GM20000 (cell line): ENCODE results near the gene DNAJC5.
"Not testable (repeated sequence)": the region's sequence is repeated elsewhere in the genome, so short reads cannot be mapped to it uniquely, and the experiment has no call there.

ENCODE experiments used
- DNase-seq: peaks from one replicate; pipeline ENCODE4 v3.0.0; 2012; ENCODE audit warnings: low spot score
- TF ChIP-seq, protein P1 (sequence below): IDR thresholded peaks from 2 replicates; pipeline ENCODE4 v1.5.1; 2012; ENCODE audit warnings: mild to moderate bottlenecking, control low read depth; ENCODE audit errors: extremely low read depth, missing control alignments

The DNAJC5 gene

GRCh38 chr20:63958471-63958870, 63.5 kb downstream of the DNAJC5 start:
- no peak for DNase-seq
- TF ChIP-seq, protein P1, sequence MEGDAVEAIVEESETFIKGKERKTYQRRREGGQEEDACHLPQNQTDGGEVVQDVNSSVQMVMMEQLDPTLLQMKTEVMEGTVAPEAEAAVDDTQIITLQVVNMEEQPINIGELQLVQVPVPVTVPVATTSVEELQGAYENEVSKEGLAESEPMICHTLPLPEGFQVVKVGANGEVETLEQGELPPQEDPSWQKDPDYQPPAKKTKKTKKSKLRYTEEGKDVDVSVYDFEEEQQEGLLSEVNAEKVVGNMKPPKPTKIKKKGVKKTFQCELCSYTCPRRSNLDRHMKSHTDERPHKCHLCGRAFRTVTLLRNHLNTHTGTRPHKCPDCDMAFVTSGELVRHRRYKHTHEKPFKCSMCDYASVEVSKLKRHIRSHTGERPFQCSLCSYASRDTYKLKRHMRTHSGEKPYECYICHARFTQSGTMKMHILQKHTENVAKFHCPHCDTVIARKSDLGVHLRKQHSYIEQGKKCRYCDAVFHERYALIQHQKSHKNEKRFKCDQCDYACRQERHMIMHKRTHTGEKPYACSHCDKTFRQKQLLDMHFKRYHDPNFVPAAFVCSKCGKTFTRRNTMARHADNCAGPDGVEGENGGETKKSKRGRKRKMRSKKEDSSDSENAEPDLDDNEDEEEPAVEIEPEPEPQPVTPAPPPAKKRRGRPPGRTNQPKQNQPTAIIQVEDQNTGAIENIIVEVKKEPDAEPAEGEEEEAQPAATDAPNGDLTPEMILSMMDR = no peak

GRCh38 chr20:63958964-63959698, 64.2 kb downstream of the DNAJC5 start:
- TF ChIP-seq, protein P1 = no peak
- no peak for DNase-seq

DNA sequence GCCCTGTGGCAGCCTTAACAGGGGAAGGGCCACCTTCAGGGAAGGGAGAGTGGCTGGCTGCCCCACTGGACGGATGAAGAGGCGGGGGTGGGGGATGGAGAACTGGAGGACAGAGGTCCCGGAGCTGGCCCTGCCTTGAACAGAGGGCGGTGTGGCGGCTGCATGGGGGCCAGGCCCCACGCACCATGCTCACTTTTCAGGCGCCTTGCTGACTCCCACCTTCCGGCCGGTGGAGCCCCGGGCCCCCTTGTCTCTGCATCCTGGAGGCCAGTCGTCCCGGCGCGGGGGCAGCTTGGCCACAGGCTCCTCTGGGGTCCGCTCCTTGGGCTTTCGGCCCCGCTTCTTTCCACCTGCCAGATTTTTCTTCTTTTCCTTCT, 64.8 kb downstream of the DNAJC5 start:
- TF ChIP-seq, protein P1 = no peak

DNA sequence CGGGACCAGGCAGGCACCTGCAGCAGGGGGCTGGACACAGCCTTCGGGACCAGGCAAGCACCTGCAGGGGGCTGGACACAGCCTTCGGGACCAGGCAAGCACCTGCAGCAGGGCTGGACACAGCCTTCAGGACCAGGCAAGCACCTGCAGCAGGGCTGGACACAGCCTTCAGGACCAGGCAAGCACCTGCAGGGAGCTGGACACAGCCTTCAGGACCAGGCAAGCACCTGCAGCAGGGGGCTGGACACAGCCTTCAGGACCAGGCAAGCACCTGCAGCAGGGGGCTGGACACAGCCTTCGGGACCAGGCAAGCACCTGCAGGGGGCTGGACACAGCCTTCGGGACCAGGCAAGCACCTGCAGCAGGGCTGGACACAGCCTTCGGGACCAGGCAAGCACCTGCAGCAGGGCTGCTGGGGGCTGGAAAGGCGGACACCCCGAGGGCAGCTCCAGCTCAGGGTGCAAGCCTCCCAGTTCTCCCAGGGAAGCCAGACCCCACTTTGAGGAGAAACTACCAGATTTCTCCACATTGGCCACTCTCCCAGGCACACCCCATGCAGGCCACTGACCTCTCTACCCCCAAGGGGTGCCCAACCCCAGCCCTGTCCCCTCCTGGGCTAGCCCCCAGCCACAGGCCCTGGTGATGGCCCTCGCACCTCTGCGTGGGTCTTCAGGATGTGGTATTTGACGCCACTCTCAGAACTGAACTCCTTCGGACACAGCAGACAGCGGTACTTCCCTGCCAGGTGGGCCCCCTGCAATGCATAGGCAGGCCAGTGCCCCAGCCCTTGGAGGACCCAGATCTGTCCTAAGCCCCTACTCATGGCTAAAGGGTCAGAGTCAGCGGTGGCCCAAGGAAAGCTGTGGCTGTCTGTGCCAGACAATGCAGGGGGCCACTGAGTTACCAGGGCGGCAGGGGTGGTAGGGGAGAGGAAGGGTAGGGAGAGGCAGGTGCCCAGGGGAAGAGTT, 66.0 kb downstream of the DNAJC5 start:
- not testable (repeated sequence) for DNase-seq

More for the DNA sequence above, 64.8 kb downstream of the DNAJC5 start:
- no peak for DNase-seq

- TF ChIP-seq, protein P1 = no peak
Measured at GRCh38 chr20:63961664-63962425, 66.9 kb downstream of the DNAJC5 start.

DNA sequence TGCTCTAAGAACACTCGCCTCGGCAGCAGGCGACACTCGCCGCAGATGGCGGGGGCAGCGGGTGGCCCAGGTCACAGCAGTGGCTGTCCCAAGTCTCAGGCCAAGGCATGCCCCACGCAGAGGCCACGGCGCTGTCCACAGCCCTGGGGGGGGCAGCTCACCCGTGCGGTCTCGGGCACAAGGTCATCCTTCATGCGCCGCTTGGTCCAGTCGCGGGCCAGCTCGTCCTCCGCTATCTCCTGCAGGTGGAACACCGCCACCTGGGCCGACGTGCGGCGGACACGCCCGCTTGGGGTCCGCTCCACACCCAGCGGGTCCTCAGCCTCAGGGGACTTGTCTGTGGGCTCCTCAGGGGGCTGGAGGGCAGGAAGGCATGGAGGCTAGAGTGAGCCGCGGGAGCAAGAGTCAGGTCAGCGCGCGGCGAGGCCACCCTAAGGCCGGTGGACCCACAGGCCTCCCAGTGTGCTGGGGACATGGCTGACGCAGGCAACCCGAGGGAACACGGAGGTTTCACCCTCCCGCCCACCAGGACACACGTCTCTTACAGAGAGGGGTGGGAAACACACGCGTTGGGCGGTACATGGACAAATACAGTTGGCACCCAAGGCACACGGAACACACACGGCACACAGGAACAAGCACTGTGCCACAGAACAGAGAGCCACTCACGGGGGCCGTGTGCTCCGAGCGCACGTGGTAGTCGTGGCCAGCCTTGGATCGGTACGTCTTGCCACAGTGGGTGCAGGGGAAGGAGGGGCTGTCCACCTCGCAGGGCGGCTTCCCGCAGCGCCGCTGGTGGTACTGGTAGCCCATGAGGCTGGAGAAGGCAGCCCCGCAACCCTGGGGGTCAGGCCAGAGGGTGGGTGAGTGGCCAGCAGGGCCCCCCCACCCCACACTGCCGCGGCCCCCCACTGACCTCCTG, 67.8 kb downstream of the DNAJC5 start:
- TF ChIP-seq, protein P1 = no peak
- no peak for DNase-seq

More at GRCh38 chr20:63961664-63962425, 66.9 kb downstream of the DNAJC5 start:
- DNase-seq = no peak

- DNase-seq = no peak
- TF ChIP-seq, protein P1 = no peak
Measured at GRCh38 chr20:63963348-63963741, 68.4 kb downstream of the DNAJC5 start.
